OCI-LY7 (cell line): ENCODE results near the gene CKAP4.

Experiments used
- CTCF ChIP-seq: fragments of 200-600 bp; sonication (generic); conservative IDR thresholded peaks from 2 replicates; pipeline ENCODE4 v1.5.1; 2014; ENCODE audit warnings: mild to moderate bottlenecking, antibody characterized with exemption, low read length, moderate library complexity, mixed read lengths
- EZH2phosphoT487 ChIP-seq: fragments of 200-600 bp; sonication (generic); IDR thresholded peaks from 2 replicates; pipeline ENCODE4 v1.6.1; 2018; ENCODE audit warnings: low read depth, borderline replicate concordance, mild to moderate bottlenecking, mixed run types, antibody characterized with exemption, low read length, moderate library complexity, mixed read lengths

GRCh38 chr12:106292339-106292738, 44.5 kb upstream of the CKAP4 start:
- TF ChIP-seq CTCF, result no peak
- TF ChIP-seq EZH2phosphoT487, result no peak
